Sigmoid colon (tissue), 7 donors: ENCODE measurements around the gene LRRFIP2. TPM values are rescaled to one million over a fixed set of nuclear protein-coding genes. Genes with fewer than 3 reads are reported as not detected.

Experiments
- DNase-seq: peaks from one replicate; pipeline ENCODE4 v3.0.0-alpha.2; 2019
- H3K27ac ChIP-seq, 4 donors: fragments of 200-600 bp; sonication (generic); one replicate each; pipeline ENCODE4 v1.5.1; 2016 to 2019; ENCODE audit warnings: mild to moderate bottlenecking in 1 of 4
- H3K27me3 ChIP-seq, 3 donors: fragments of 200-600 bp; sonication (generic); one replicate each; pipeline ENCODE4 v1.5.1; 2019; ENCODE audit warnings: mild to moderate bottlenecking in 1 of 3
- H3K36me3 ChIP-seq, 4 donors: fragments of 200-600 bp; sonication (generic); one replicate each; pipeline ENCODE4 v1.5.1; 2016 to 2019
- H3K4me1 ChIP-seq, 4 donors: fragments of 200-600 bp; sonication (generic); one replicate each; pipeline ENCODE4 v1.5.1; 2017 to 2019
- H3K4me3 ChIP-seq, 4 donors: fragments of 200-600 bp; sonication (generic); one replicate each; pipeline ENCODE4 v1.5.1; 2017 to 2019; ENCODE audit warnings: mild to moderate bottlenecking in 2 of 4, moderate library complexity in 1 of 4
- H3K9me3 ChIP-seq, 4 donors: fragments of 200-600 bp in 3 of 4; sonication (generic) in 3 of 4; one replicate each; pipeline versions ENCODE4 v1.5.1 to v1.6.1; 2013 to 2019
- EP300 ChIP-seq, 4 donors: sonication (generic); formaldehyde crosslinking; IDR thresholded peaks; one replicate each; pipeline ENCODE4 v1.6.1; 2017; ENCODE audit warnings: antibody characterized with exemption in 4 of 4
- POLR2A ChIP-seq, 2 donors: fragments of 450-650 bp; IDR thresholded peaks; one replicate each; pipeline ENCODE4 v1.6.1; 2016; ENCODE audit warnings: antibody characterized with exemption in 2 of 2, mild to moderate bottlenecking in 2 of 2, moderate library complexity in 2 of 2
- POLR2AphosphoS5 ChIP-seq, 4 donors: sonication (generic); formaldehyde crosslinking; IDR thresholded peaks; one replicate each; pipeline ENCODE4 v1.6.1; 2017; ENCODE audit warnings: antibody characterized with exemption in 4 of 4
- WGBS, 2 donors: extraction: QIAGEN DNeasy Blood & Tissue Kit; methylation state at CpG; one replicate each; pipeline ENCODE4 v1.1.7; 2013; 5-methylcytosine and 5-hydroxymethylcytosine counted together
- intact Hi-C: fragments of 100-400 bp; cut with DNase I; formaldehyde crosslinking; loops from one replicate; pipeline ENCODE4 v1.15.1; 2023
- polyA plus RNA-seq, 3 donors: library from polyadenylated mRNA; stranded (reverse); fragments of 200-250 nt; gene quantifications; one replicate each; pipeline ENCODE4 v1.2.3, GENCODE V29; 2013
- total RNA-seq, 4 donors: library from RNA; depleted of rRNA; stranded (reverse); fragments of >200 nt; gene quantifications; one replicate each; pipeline ENCODE4 v1.1.0, GENCODE V29; 2016
- TF ChIP-seq, protein P1 (sequence below), 4 experiments: fragments of 450-650 bp in 3 of 4; fragments of 200-600 bp in 1 of 4; IDR thresholded peaks; one replicate each; pipeline ENCODE4 v1.5.1; 2016 to 2019; ENCODE audit warnings: antibody characterized with exemption in 4 of 4, mild to moderate bottlenecking in 3 of 4, moderate library complexity in 2 of 4
- donor health status: healthy with polysubstance abuse.
- donor health status: Bipolar disorder and iron deficiency.
- donor health status: healthy.

Gene LRRFIP2
- total and polyA plus RNA-seq, 7 donors = 47.2 to 91.8 (median 60.1) TPM

DNA sequence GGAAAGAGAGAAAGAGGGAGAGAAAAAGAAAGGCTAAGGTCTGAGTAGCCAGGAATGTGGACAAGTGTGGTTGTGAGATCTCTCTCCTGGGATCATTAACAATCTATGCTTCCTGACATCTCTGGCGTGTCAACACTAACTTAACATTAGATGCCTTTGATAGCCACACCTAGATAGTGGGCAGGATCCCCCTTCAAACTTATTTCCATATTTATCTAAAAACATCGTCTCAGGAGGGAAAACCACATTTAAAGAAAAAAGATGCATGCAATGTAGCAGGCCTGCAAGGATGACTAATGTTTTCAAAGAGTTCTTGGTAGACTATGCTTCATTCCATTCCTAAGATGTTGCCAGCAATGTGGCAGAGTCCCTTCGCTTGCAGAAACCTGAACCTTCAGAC lies 100.2 kb downstream of the LRRFIP2 start:
- TF ChIP-seq POLR2AphosphoS5 (IDR thresholded peaks at IDR 0.05) (no peak), EP300 (IDR thresholded peaks at IDR 0.05) (no peak), POLR2A (IDR thresholded peaks at IDR 0.05) (no peak)
- TF ChIP-seq, protein P1, sequence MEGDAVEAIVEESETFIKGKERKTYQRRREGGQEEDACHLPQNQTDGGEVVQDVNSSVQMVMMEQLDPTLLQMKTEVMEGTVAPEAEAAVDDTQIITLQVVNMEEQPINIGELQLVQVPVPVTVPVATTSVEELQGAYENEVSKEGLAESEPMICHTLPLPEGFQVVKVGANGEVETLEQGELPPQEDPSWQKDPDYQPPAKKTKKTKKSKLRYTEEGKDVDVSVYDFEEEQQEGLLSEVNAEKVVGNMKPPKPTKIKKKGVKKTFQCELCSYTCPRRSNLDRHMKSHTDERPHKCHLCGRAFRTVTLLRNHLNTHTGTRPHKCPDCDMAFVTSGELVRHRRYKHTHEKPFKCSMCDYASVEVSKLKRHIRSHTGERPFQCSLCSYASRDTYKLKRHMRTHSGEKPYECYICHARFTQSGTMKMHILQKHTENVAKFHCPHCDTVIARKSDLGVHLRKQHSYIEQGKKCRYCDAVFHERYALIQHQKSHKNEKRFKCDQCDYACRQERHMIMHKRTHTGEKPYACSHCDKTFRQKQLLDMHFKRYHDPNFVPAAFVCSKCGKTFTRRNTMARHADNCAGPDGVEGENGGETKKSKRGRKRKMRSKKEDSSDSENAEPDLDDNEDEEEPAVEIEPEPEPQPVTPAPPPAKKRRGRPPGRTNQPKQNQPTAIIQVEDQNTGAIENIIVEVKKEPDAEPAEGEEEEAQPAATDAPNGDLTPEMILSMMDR (IDR thresholded peaks at IDR 0.05) = no peak
- no peak for DNase-seq
- Histone ChIP-seq H3K36me3 (peaks cover 0 to 33% (median 0%) of the 10 kb centered on the region in 4 donors), H3K4me3 (no peak overlapping the region), H3K4me1 (peaks cover 0 to 23% (median 16%) of the 10 kb centered on the region in 4 donors), H3K27ac (peak overlapping the region in 2 of 4 donors; percentile 6 to 29), H3K27me3 (no peaks in the 10 kb centered on the region), H3K9me3 (no peaks in the 10 kb centered on the region)
- intact Hi-C loops = no loop called here
- WGBS, 2 donors = 83 to 91% methylated on average over 3 of the region's 3 CpGs

DNA sequence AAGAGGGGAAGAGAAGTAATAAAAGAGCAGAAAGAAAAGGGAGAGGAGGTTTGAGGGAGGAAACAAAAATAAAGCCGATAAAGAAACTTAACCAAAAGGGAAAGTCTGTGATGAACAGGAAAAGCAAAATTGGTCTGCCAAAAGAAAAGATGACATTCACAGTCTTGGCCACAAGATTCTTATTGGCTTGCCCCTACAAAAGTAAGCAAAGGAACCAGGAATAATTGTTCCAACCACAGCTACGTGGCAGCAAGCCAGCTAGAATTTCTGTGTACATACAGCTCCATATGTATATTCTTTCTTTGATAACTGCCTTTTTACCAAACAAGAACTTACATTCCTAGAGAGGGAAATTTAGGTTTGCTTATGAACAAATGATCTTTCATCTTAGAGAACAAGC lies 101.5 kb downstream of the LRRFIP2 start:
- intact Hi-C loops = no loop called here
- DNase-seq = no peak
- H3K27me3 ChIP-seq = no peaks in the 10 kb centered on the region
- H3K27ac ChIP-seq = peak overlapping the region in 3 of 4 donors; percentile 6 to 39 (median 10)
- H3K36me3 ChIP-seq = peaks cover 0 to 39% (median 0%) of the 10 kb centered on the region in 4 donors
- no peak overlapping the region for H3K4me3 ChIP-seq
- TF ChIP-seq POLR2A (IDR thresholded peaks at IDR 0.05) = no peak
- no peak for TF ChIP-seq POLR2AphosphoS5 (IDR thresholded peaks at IDR 0.05)
- TF ChIP-seq, protein P1 (IDR thresholded peaks at IDR 0.05) = no peak
- no peak for TF ChIP-seq EP300 (IDR thresholded peaks at IDR 0.05)
- peaks cover 0 to 23% (median 16%) of the 10 kb centered on the region in 4 donors for H3K4me1 ChIP-seq
- H3K9me3 ChIP-seq = no peaks in the 10 kb centered on the region
- whole genome bisulfite sequencing, 2 donors = 14 to 17% methylated on average over 2 of the region's 2 CpGs

DNA sequence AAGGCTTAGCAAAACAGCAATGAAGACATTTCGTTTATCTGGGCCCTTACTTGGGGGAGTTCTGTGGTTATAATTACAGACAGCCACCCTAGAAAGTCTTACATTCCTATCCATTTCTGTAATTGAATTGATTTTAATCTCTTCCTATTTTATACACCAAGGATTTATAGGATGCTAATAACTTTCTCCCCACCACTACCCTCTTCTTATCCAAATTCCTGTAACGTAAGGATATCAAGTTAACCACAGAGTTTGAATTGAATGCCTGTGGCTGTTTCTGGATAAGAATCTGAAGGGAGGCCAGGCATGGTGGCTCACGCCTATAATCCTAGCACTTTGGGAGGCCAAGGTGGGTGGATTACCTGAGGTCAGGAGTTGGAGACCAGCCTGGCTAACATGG lies 102.5 kb downstream of the LRRFIP2 start:
- Histone ChIP-seq H3K27me3 (no peaks in the 10 kb centered on the region), H3K27ac (no peak overlapping the region), H3K9me3 (no peaks in the 10 kb centered on the region), H3K4me1 (peaks cover 0 to 23% (median 16%) of the 10 kb centered on the region in 4 donors), H3K4me3 (no peak overlapping the region), H3K36me3 (peaks cover 0 to 31% (median 0%) of the 10 kb centered on the region in 4 donors)
- DNase-seq = no peak
- WGBS, 2 donors = 94 to 96% methylated on average over 3 of the region's 3 CpGs
- intact Hi-C loops = no loop called here
- no peak for TF ChIP-seq POLR2AphosphoS5 (IDR thresholded peaks at IDR 0.05)
- TF ChIP-seq, protein P1 (IDR thresholded peaks at IDR 0.05) = no peak
- TF ChIP-seq EP300 (IDR thresholded peaks at IDR 0.05) = no peak
- TF ChIP-seq POLR2A (IDR thresholded peaks at IDR 0.05) = no peak

DNA sequence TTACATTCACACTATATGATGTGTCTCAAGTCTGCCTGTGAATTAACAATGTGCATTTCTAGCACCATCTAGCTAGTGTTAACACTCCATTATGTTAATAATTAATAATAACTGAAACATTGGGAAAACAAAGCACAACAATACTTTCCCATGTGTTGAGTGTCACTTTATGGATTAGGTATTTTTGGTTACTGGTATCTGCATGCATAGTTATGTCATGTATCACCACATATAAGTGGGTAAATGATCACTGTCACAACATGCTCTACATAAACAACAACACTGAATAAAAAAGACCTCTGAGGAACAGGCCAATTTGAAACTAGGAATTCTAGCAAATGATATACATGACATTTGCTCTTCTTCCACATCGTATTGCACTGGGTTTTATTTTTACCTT lies 106.4 kb downstream of the LRRFIP2 start:
- no peak for TF ChIP-seq POLR2A (IDR thresholded peaks at IDR 0.05)
- TF ChIP-seq POLR2AphosphoS5 (IDR thresholded peaks at IDR 0.05) = no peak
- TF ChIP-seq EP300 (IDR thresholded peaks at IDR 0.05) = no peak
- TF ChIP-seq, protein P1 (IDR thresholded peaks at IDR 0.05) = no peak
- no peaks in the 10 kb centered on the region for H3K27me3 ChIP-seq
- no peaks in the 10 kb centered on the region for H3K9me3 ChIP-seq
- no peak for DNase-seq
- no peak overlapping the region for H3K4me3 ChIP-seq
- peaks cover 0 to 7% (median 7%) of the 10 kb centered on the region in 4 donors for H3K4me1 ChIP-seq
- no peak overlapping the region for H3K27ac ChIP-seq
- peaks cover 0 to 44% (median 1%) of the 10 kb centered on the region in 4 donors for H3K36me3 ChIP-seq
- intact Hi-C loops = no loop called here
- WGBS, 2 donors = 90 to 93% methylated on average over 1 of the region's 1 CpG

DNA sequence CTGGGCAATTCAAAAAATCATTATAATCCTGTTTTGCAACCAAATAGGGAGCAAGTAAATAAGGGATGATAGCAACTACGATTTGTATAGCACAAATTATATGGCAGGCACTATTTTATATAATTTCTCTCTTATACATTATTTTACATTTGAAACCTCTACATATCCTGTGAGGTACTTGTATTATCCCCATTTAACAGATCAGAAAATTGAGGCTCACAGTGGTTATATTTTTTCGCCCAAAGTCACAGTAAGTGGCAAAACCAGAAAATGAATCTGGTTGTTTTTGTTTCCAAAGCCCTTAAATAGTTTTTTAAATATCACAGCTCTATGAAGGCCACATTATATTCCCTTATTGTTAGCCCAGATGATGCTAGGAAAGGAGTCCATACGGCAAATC lies 106.8 kb downstream of the LRRFIP2 start:
- H3K36me3 ChIP-seq = peaks cover 0 to 49% (median 4%) of the 10 kb centered on the region in 4 donors
- TF ChIP-seq, protein P1 (IDR thresholded peaks at IDR 0.05) = no peak
- no peak for TF ChIP-seq EP300 (IDR thresholded peaks at IDR 0.05)
- TF ChIP-seq POLR2A (IDR thresholded peaks at IDR 0.05) = no peak
- no peak for TF ChIP-seq POLR2AphosphoS5 (IDR thresholded peaks at IDR 0.05)
- 91 to 95% methylated on average over 3 of the region's 3 CpGs for WGBS, 2 donors

More for the DNA sequence above, 106.8 kb downstream of the LRRFIP2 start:
- no peaks in the 10 kb centered on the region for H3K9me3 ChIP-seq
- H3K4me1 ChIP-seq = peaks cover 0 to 3% (median 2%) of the 10 kb centered on the region in 4 donors
- no peak for DNase-seq
- H3K27me3 ChIP-seq = no peaks in the 10 kb centered on the region
- H3K27ac ChIP-seq = no peak overlapping the region
- intact Hi-C loops = no loop called here
- H3K4me3 ChIP-seq = no peak overlapping the region
